DOHH2 (cell line): Measurements from ENCODE around the gene LGALS3.

Experiments
- H3F3A ChIP-seq: fragments of 200-600 bp; sonication (generic), shearing (Covaris generic); 2 replicates; pipeline ENCODE4 v1.6.0; 2016; ENCODE audit warnings: antibody characterized with exemption, mild to moderate bottlenecking; ENCODE audit not compliant: control insufficient read depth, insufficient read depth
- H3K27ac ChIP-seq: fragments of 200-600 bp; sonication (generic); 2 replicates; pipeline ENCODE4 v1.5.1; 2014; ENCODE audit warnings: low read depth, mild to moderate bottlenecking, low read length, moderate library complexity
- H3K27me3 ChIP-seq: fragments of 200-600 bp; sonication (generic); 2 replicates; pipeline ENCODE4 v1.6.1; 2014; ENCODE audit warnings: mild to moderate bottlenecking, low read length, mixed read lengths; ENCODE audit not compliant: control insufficient read depth
- H3K36me3 ChIP-seq: fragments of 200-600 bp; sonication (generic); 2 replicates; pipeline ENCODE4 v1.6.1; 2014; ENCODE audit warnings: mild to moderate bottlenecking, low read length, moderate library complexity, mixed read lengths; ENCODE audit not compliant: control insufficient read depth
- H3K4me1 ChIP-seq: fragments of 200-600 bp; sonication (generic); 2 replicates; pipeline ENCODE4 v1.6.1; 2014; ENCODE audit warnings: mild to moderate bottlenecking, low read length, mixed read lengths; ENCODE audit not compliant: control insufficient read depth
- H3K4me2 ChIP-seq: fragments of 200-600 bp; sonication (generic); 2 replicates; pipeline ENCODE4 v1.6.0; 2014; ENCODE audit warnings: mild to moderate bottlenecking, low read length, moderate library complexity
- H3K4me3 ChIP-seq: fragments of 200-600 bp; sonication (generic); 2 replicates; pipeline ENCODE4 v1.5.1; 2014; ENCODE audit warnings: mild to moderate bottlenecking, low read length, mixed read lengths
- H3K79me2 ChIP-seq: fragments of 200-600 bp; sonication (generic); 2 replicates; pipeline ENCODE4 v1.6.1; 2014; ENCODE audit warnings: mild to moderate bottlenecking, low read length, mixed read lengths; ENCODE audit not compliant: control insufficient read depth
- H3K9me2 ChIP-seq: fragments of 200-600 bp; sonication (generic); replicated peaks from 2 replicates; pipeline ENCODE4 v1.6.1; 2014; ENCODE audit warnings: mild to moderate bottlenecking, low read length, mixed read lengths; ENCODE audit not compliant: control insufficient read depth
- H3K9me3 ChIP-seq: fragments of 200-600 bp; sonication (generic); 2 replicates; pipeline ENCODE4 v1.6.1; 2014; ENCODE audit warnings: antibody characterized with exemption, low read length, mixed read lengths; ENCODE audit not compliant: control insufficient read depth, insufficient read depth
- H4K20me1 ChIP-seq: fragments of 200-600 bp; sonication (generic); 2 replicates; pipeline ENCODE4 v1.6.0; 2014; ENCODE audit warnings: low read depth, mild to moderate bottlenecking, antibody characterized with exemption, low read length, moderate library complexity; ENCODE audit not compliant: control insufficient read depth, insufficient read depth
- CTCF ChIP-seq: fragments of 200-600 bp; sonication (generic); IDR thresholded peaks from one replicate; pipeline ENCODE4 v1.5.1; 2014; ENCODE audit warnings: antibody characterized with exemption, mild to moderate bottlenecking, low read depth, low read length; ENCODE audit not compliant: poor library complexity, severe bottlenecking
- EZH2phosphoT487 ChIP-seq: fragments of 200-600 bp; sonication (generic); IDR thresholded peaks from 2 replicates; pipeline ENCODE4 v1.6.1; 2017; ENCODE audit warnings: borderline replicate concordance, mild to moderate bottlenecking, antibody characterized with exemption, low read length, moderate library complexity, mixed read lengths

Gene LGALS3

GRCh38 chr14:55146425-55146824, 17.4 kb downstream of the LGALS3 start:
- H3K4me3 ChIP-seq = no peak overlapping the region
- no peak overlapping the region for H3K27ac ChIP-seq
- H3F3A ChIP-seq = no peaks in the 10 kb centered on the region
- peaks cover 60% of the 10 kb centered on the region for H3K36me3 ChIP-seq
- H3K9me3 ChIP-seq = no peaks in the 10 kb centered on the region
- H3K27me3 ChIP-seq = no peaks in the 10 kb centered on the region
- H3K4me1 ChIP-seq = no peaks in the 10 kb centered on the region
- H3K4me2 ChIP-seq = no peak overlapping the region
- no peaks in the 10 kb centered on the region for H3K79me2 ChIP-seq
- TF ChIP-seq CTCF (no peak), EZH2phosphoT487 (no peak)
- H3K9me2 ChIP-seq = no peaks in the 10 kb centered on the region
- no peaks in the 10 kb centered on the region for H4K20me1 ChIP-seq

GRCh38 chr14:55151601-55152000, 22.5 kb downstream of the LGALS3 start:
- no peak for TF ChIP-seq CTCF
- no peak for TF ChIP-seq EZH2phosphoT487
- H3K27ac ChIP-seq = no peak overlapping the region
- H3K9me2 ChIP-seq = no peaks in the 10 kb centered on the region
- H4K20me1 ChIP-seq = no peaks in the 10 kb centered on the region
- no peaks in the 10 kb centered on the region for H3F3A ChIP-seq
- no peaks in the 10 kb centered on the region for H3K4me1 ChIP-seq
- H3K79me2 ChIP-seq = no peaks in the 10 kb centered on the region
- no peak overlapping the region for H3K4me2 ChIP-seq
- peaks cover 85% of the 10 kb centered on the region for H3K36me3 ChIP-seq
- H3K9me3 ChIP-seq = no peaks in the 10 kb centered on the region
- no peak overlapping the region for H3K4me3 ChIP-seq
- H3K27me3 ChIP-seq = no peaks in the 10 kb centered on the region

GRCh38 chr14:55152052-55152753, 23.2 kb downstream of the LGALS3 start:
- Histone ChIP-seq H3K9me3 (no peaks in the 10 kb centered on the region), H3K4me1 (no peaks in the 10 kb centered on the region), H3K4me2 (no peak overlapping the region), H3K27me3 (no peaks in the 10 kb centered on the region), H3K9me2 (no peaks in the 10 kb centered on the region), H4K20me1 (no peaks in the 10 kb centered on the region), H3K4me3 (no peak overlapping the region), H3K27ac (no peak overlapping the region), H3K36me3 (peaks cover 85% of the 10 kb centered on the region), H3K79me2 (no peaks in the 10 kb centered on the region), H3F3A (no peaks in the 10 kb centered on the region)
- TF ChIP-seq CTCF (no peak), EZH2phosphoT487 (no peak)
